ENCODE results near the gene FUT2.

GRCh38 chr19:48742096-48742495 is 46.3 kb downstream of the FUT2 start:
- no peak for TF ChIP-seq CTCF (IDR thresholded peaks at IDR 0.05)
- TF ChIP-seq POLR2A (IDR thresholded peaks at IDR 0.05), result no peak
